CD4-positive, CD25-positive, alpha-beta regulatory T cell (primary cell): Measurements from ENCODE around the gene TYMP. TPM values are rescaled to one million over a fixed set of nuclear protein-coding genes. Genes with fewer than 3 reads are reported as not detected.
"Not testable (repeated sequence)": the region's sequence is repeated elsewhere in the genome, so short reads cannot be mapped to it uniquely, and the experiment has no call there.

Experiments used
- ATAC-seq, 2 donors: fragments of 150-1000 bp; cut with Tn5 transposase; one replicate each; pipeline ENCODE4 v1.10.0; 2021; ENCODE audit warnings: low read depth in 2 of 2, moderate number of reproducible peaks in 2 of 2, moderate library complexity in 1 of 2
- DNase-seq, 3 donors: peaks; one replicate each; pipeline versions ENCODE4 v3.0.0 to v3.0.0-alpha.2; 2012 to 2022; ENCODE audit warnings: mixed read lengths in 1 of 3
- H3K27ac ChIP-seq: one replicate; pipeline ENCODE4 v1.7.0; 2013; ENCODE audit warnings: mild to moderate bottlenecking, low read length; ENCODE audit not compliant: insufficient read depth, poor library complexity, severe bottlenecking
- H3K27me3 ChIP-seq: one replicate; pipeline ENCODE4 v1.7.0; 2013; ENCODE audit warnings: low read length; ENCODE audit not compliant: control insufficient read depth, insufficient read depth
- H3K36me3 ChIP-seq: one replicate; pipeline ENCODE4 v1.7.0; 2013; ENCODE audit warnings: mild to moderate bottlenecking, low read length, moderate library complexity; ENCODE audit not compliant: control insufficient read depth, insufficient read depth
- H3K4me1 ChIP-seq: 2 replicates; pipeline ENCODE4 v1.7.0; 2013; ENCODE audit warnings: mild to moderate bottlenecking, low read length; ENCODE audit not compliant: insufficient read depth, control insufficient read depth, poor library complexity, severe bottlenecking
- H3K4me3 ChIP-seq: one replicate; pipeline ENCODE4 v1.7.0; 2013; ENCODE audit warnings: low read depth, mild to moderate bottlenecking, low read length, moderate library complexity
- H3K9me3 ChIP-seq, 2 experiments: 1 replicate in 1 of 2; 2 replicates in 1 of 2; pipeline ENCODE4 v1.7.0; 2013; ENCODE audit warnings: low read length in 2 of 2, mild to moderate bottlenecking in 1 of 2, moderate library complexity in 1 of 2; ENCODE audit not compliant: control insufficient read depth in 2 of 2
- H3K27ac Mint-ChIP-seq, 3 donors: one replicate each; pipeline ENCODE4 v1.8.0; 2020 to 2022; ENCODE audit warnings: mild to moderate bottlenecking in 3 of 3, mixed read lengths in 3 of 3, moderate library complexity in 2 of 3
- H3K27me3 Mint-ChIP-seq: one replicate; pipeline ENCODE4 v1.8.0; 2022; ENCODE audit warnings: mild to moderate bottlenecking, mixed read lengths
- H3K36me3 Mint-ChIP-seq: one replicate; pipeline ENCODE4 v1.8.0; 2020; ENCODE audit warnings: mixed read lengths
- H3K4me1 Mint-ChIP-seq, 4 donors: one replicate each; pipeline ENCODE4 v1.8.0; 2020 to 2022; ENCODE audit warnings: mixed read lengths in 4 of 4, mild to moderate bottlenecking in 1 of 4
- H3K4me3 Mint-ChIP-seq, 4 donors: one replicate each; pipeline ENCODE4 v1.8.0; 2020 to 2022; ENCODE audit warnings: mild to moderate bottlenecking in 4 of 4, mixed read lengths in 4 of 4, moderate library complexity in 3 of 4
- H3K9me3 Mint-ChIP-seq, 7 donors: one replicate each; pipeline ENCODE4 v1.8.0; 2020 to 2022; ENCODE audit warnings: mixed read lengths in 7 of 7, mild to moderate bottlenecking in 3 of 7, moderate library complexity in 2 of 7
- polyA plus RNA-seq, 4 donors: library from polyadenylated mRNA; unstranded; fragments of 300-500 nt; fragmentation: Illumina TruSeq; gene quantifications; one replicate each; pipeline ENCODE4 v1.2.3, GENCODE V29; 2021
- total RNA-seq: library from RNA; stranded (reverse); gene quantifications from one replicate; pipeline ENCODE4 v1.2.3, GENCODE V29; 2022

TYMP gene
- total and polyA plus RNA-seq, 5 donors from 2014 or later = 29.2 to 65.2 (median 46.9) TPM

DNA sequence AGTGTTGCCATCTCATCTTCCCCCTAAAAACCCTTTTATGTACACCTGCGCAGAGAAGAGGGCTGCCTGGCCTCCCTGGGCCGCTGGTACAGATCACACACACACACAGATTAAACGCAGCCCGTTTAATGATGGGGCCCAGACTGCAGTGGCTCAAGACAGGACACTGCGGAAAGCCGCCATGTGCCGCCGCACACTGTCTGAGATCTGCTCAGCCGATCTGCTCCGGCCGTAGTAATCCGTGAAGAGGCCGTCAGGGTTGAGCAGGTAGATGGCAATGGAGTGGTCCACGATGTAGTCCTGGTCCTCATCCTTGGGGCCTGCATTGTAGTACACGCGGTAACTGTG is 6.4 kb downstream of the TYMP start:
- H3K36me3 Mint-ChIP-seq = peaks cover 6% of the 10 kb centered on the region
- Histone ChIP-seq H3K27ac (no peak overlapping the region), H3K4me3 (no peak overlapping the region), H3K4me1 (peaks cover 32% of the 10 kb centered on the region), H3K9me3 (no peaks in the 10 kb centered on the region), H3K27me3 (no peaks in the 10 kb centered on the region), H3K36me3 (peaks cover 31% of the 10 kb centered on the region)
- ATAC-seq = no peak
- no peaks in the 10 kb centered on the region for H3K9me3 Mint-ChIP-seq
- peak overlapping the region; percentile 38 to 68 (median 52) for H3K4me3 Mint-ChIP-seq
- peaks cover 0 to 27% (median 16%) of the 10 kb centered on the region in 4 donors for H3K4me1 Mint-ChIP-seq
- no peak overlapping the region for H3K27ac Mint-ChIP-seq
- DNase-seq = no peak
- no peaks in the 10 kb centered on the region for H3K27me3 Mint-ChIP-seq

- H3K9me3 Mint-ChIP-seq = no peaks in the 10 kb centered on the region
Observed at GRCh38 chr22:50522806-50523438, 6.9 kb downstream of the TYMP start.

GRCh38 chr22:50522208-50522805 is 7.5 kb downstream of the TYMP start:
- H3K4me1 Mint-ChIP-seq = peaks cover 0 to 16% (median 10%) of the 10 kb centered on the region in 4 donors
- DNase-seq (no peak), ATAC-seq (no peak)
- no peaks in the 10 kb centered on the region for H3K27me3 ChIP-seq
- no peaks in the 10 kb centered on the region for H3K9me3 ChIP-seq
- peaks cover 24% of the 10 kb centered on the region for H3K4me1 ChIP-seq
- peaks cover 39% of the 10 kb centered on the region for H3K36me3 ChIP-seq
- no peak overlapping the region for H3K27ac ChIP-seq
- peak overlapping the region in 1 of 4 donors; percentile 76 for H3K4me3 Mint-ChIP-seq
- no peaks in the 10 kb centered on the region for H3K9me3 Mint-ChIP-seq
- H3K36me3 Mint-ChIP-seq = peaks cover 6% of the 10 kb centered on the region
- H3K27me3 Mint-ChIP-seq = no peaks in the 10 kb centered on the region
- no peak overlapping the region for H3K27ac Mint-ChIP-seq
- H3K4me3 ChIP-seq = no peak overlapping the region

More at GRCh38 chr22:50522806-50523438, 6.9 kb downstream of the TYMP start:
- no peaks in the 10 kb centered on the region for H3K27me3 ChIP-seq
- ATAC-seq (no peak), DNase-seq (no peak)
- H3K9me3 ChIP-seq = no peaks in the 10 kb centered on the region
- H3K4me1 ChIP-seq = peaks cover 30% of the 10 kb centered on the region
- H3K4me3 ChIP-seq = no peak overlapping the region
- no peak overlapping the region for H3K27ac ChIP-seq
- peaks cover 0 to 22% (median 13%) of the 10 kb centered on the region in 4 donors for H3K4me1 Mint-ChIP-seq
- H3K36me3 ChIP-seq = peaks cover 36% of the 10 kb centered on the region
- H3K36me3 Mint-ChIP-seq = peaks cover 6% of the 10 kb centered on the region
- H3K27me3 Mint-ChIP-seq = no peaks in the 10 kb centered on the region
- H3K4me3 Mint-ChIP-seq = peak overlapping the region in 3 of 4 donors; percentile 41 to 87 (median 63)
- H3K27ac Mint-ChIP-seq = no peak overlapping the region

DNA sequence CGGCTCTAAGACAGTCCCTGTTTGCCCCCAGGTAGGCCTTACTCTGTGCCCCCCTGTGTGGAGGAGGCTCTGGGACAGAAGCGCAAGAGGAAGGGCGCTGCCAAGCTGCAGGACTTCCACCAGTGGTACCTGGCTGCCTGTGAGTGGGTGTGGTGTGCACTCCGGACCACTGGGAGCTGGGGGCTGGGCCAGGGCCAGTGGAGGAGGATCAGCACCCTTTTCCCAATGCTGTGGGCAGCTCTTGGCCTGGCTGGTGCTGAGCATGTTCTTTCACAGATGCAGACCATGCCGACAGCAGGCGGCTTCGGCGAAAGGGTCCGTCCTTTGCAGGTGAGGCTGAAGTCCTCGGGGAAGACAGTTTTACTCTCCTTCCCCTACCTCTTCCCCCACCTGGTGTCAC is 8.1 kb downstream of the TYMP start:
- H3K4me1 Mint-ChIP-seq = peaks cover 0 to 10% (median 7%) of the 10 kb centered on the region in 4 donors
- H3K9me3 Mint-ChIP-seq = no peaks in the 10 kb centered on the region
- peaks cover 6% of the 10 kb centered on the region for H3K36me3 Mint-ChIP-seq
- Histone ChIP-seq H3K4me1 (peaks cover 18% of the 10 kb centered on the region), H3K9me3 (no peaks in the 10 kb centered on the region), H3K36me3 (peaks cover 44% of the 10 kb centered on the region), H3K27ac (no peak overlapping the region), H3K4me3 (no peak overlapping the region), H3K27me3 (no peaks in the 10 kb centered on the region)
- no peaks in the 10 kb centered on the region for H3K27me3 Mint-ChIP-seq
- H3K4me3 Mint-ChIP-seq = peak overlapping the region in 1 of 4 donors; percentile 76
- DNase-seq (no peak), ATAC-seq (no peak)
- no peak overlapping the region for H3K27ac Mint-ChIP-seq

DNA sequence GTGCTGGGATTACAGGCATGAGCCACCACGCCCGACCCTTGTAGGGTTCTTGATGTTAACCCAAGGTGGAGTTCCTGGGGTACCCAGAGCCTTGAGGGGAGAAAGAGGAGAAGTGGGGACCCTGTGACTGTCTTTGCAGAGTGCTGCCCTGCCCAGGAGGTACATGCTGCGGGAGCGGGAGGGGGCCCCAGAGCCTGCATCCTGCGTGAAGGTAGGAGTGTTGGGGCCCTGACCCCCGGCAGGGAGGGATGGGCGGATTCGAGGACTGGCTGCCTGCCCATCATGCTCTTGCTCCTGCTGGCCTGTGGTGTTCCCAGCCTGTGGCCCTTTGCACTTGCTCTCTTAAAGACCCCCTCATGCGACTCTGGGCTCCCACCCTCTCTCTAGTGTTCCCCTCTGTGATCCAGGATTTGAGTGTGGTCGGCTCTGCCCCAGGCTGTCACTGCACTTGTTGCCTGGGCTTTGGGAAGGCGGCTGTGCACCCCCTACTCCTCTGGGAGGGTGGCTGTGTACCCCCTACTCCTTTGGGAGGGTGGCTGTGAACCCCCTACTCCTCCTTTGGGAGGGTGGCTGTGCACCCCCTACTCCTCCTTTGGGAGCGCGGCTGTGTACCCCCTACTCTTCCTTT is 8.9 kb downstream of the TYMP start:
- ATAC-seq = no peak
- peaks cover 50% of the 10 kb centered on the region for H3K36me3 ChIP-seq
- Mint-ChIP-seq H3K4me3 (no peak overlapping the region), H3K27ac (no peak overlapping the region), H3K36me3 (peaks cover 6% of the 10 kb centered on the region), H3K4me1 (peaks cover 0 to 11% (median 6%) of the 10 kb centered on the region in 4 donors), H3K9me3 (no peaks in the 10 kb centered on the region), H3K27me3 (no peaks in the 10 kb centered on the region)
- H3K27ac ChIP-seq = no peak overlapping the region
- no peaks in the 10 kb centered on the region for H3K9me3 ChIP-seq
- peaks cover 13% of the 10 kb centered on the region for H3K4me1 ChIP-seq
- no peak for DNase-seq
- no peaks in the 10 kb centered on the region for H3K27me3 ChIP-seq
- H3K4me3 ChIP-seq = no peak overlapping the region

GRCh38 chr22:50520184-50520583 is 9.6 kb downstream of the TYMP start:
- Histone ChIP-seq H3K36me3 (peaks cover 50% of the 10 kb centered on the region), H3K4me1 (peaks cover 13% of the 10 kb centered on the region)
- not testable (repeated sequence) for H3K27me3 Mint-ChIP-seq, DNase-seq, H3K9me3 Mint-ChIP-seq, H3K27ac Mint-ChIP-seq, H3K36me3 Mint-ChIP-seq, H3K9me3 ChIP-seq, H3K4me3 ChIP-seq, H3K27me3 ChIP-seq, ATAC-seq, H3K27ac ChIP-seq
- Mint-ChIP-seq H3K4me1 (peaks cover 0 to 15% (median 7%) of the 10 kb centered on the region in 4 donors), H3K4me3 (peak overlapping the region in 2 of 4 donors; percentile 4 to 51)

DNA sequence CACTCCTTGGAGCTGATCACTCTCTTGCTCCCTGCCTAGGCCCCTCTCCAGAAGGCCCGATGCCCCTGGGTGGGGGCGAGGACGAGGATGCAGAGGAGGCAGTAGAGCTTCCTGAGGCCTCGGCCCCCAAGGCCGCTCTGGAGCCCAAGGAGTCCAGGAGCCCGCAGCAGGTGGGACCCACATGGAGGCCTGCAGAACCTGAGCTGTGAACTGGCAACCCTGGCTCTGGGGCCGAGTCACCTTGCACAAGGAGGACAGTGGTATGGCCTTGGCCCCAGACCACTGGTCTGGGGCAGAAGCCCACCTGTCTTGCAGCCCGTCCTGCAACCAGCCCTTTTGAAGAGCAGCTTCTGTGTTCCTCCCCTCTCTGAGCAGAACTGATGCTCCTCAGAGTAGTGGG is 10.7 kb downstream of the TYMP start:
- H3K4me3 ChIP-seq = no peak overlapping the region
- peaks cover 11% of the 10 kb centered on the region for H3K36me3 Mint-ChIP-seq
- no peaks in the 10 kb centered on the region for H3K27me3 ChIP-seq
- peaks cover 0 to 15% (median 6%) of the 10 kb centered on the region in 4 donors for H3K4me1 Mint-ChIP-seq
- peaks cover 3% of the 10 kb centered on the region for H3K4me1 ChIP-seq
- no peaks in the 10 kb centered on the region for H3K27me3 Mint-ChIP-seq
- no peak overlapping the region for H3K27ac Mint-ChIP-seq
- peaks cover 50% of the 10 kb centered on the region for H3K36me3 ChIP-seq
- no peak overlapping the region for H3K27ac ChIP-seq
- DNase-seq (no peak), ATAC-seq (no peak)
- H3K9me3 ChIP-seq = no peaks in the 10 kb centered on the region
- H3K4me3 Mint-ChIP-seq = no peak overlapping the region
- no peaks in the 10 kb centered on the region for H3K9me3 Mint-ChIP-seq
